Activated naive CD4-positive, alpha-beta T cell treated with anti-CD3 and anti-CD28 coated beads, Interleukin-2, amount 10 ng/mL, durations not matched to agents 7 days and 5 days (primary cell): Measurements from ENCODE around the gene ACTR10.

Experiments
- CTCF ChIA-PET: fragments of 350-600 bp; sonication (Branson Sonifier 250); formaldehyde crosslinking; loops from one replicate; lab custom pipeline; 2021; ENCODE audit warnings: antibody characterized with exemption; lab: Charles Lee
- DNase-seq: peaks from one replicate; pipeline ENCODE4 v3.0.0-alpha.2; 2020
- H3K27ac Mint-ChIP-seq: one replicate; pipeline ENCODE4 v1.8.0; 2021; ENCODE audit warnings: mild to moderate bottlenecking, moderate library complexity, mixed read lengths
- H3K27me3 Mint-ChIP-seq: one replicate; pipeline ENCODE4 v1.8.0; 2021; ENCODE audit warnings: mild to moderate bottlenecking, mixed read lengths
- H3K36me3 Mint-ChIP-seq: one replicate; pipeline ENCODE4 v1.8.0; 2021; ENCODE audit warnings: mixed read lengths
- H3K4me1 Mint-ChIP-seq: one replicate; pipeline ENCODE4 v1.8.0; 2021; ENCODE audit warnings: mixed read lengths
- H3K4me3 Mint-ChIP-seq: one replicate; pipeline ENCODE4 v1.8.0; 2021; ENCODE audit warnings: mild to moderate bottlenecking, moderate library complexity, mixed read lengths
- H3K9me3 Mint-ChIP-seq: one replicate; pipeline ENCODE4 v1.8.0; 2021; ENCODE audit warnings: mixed read lengths

Gene ACTR10

DNA sequence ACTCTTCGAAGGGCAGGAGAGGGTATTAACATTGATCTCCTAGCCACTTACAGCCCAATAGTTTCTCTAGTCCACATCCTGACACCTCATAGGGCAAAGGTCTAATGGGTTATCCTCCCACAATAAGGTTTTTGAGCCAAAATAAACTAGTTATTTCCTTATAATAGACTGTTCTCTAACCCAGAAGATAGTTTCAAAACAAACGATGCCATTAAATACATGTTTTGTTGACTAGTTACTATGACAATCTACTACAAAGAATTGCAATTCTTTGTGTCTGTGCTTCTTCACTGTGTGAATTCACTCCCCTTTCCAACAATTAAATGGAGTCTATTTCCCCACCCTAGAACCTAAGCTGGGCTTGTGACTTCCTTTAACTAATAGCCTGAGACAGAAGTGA lies 6.4 kb upstream of the ACTR10 start:
- no peak overlapping the region for H3K27ac Mint-ChIP-seq
- H3K4me1 Mint-ChIP-seq, result no peaks in the 10 kb centered on the region
- peaks cover 4% of the 10 kb centered on the region for H3K27me3 Mint-ChIP-seq
- CTCF ChIA-PET, result no interaction called here
- no peaks in the 10 kb centered on the region for H3K36me3 Mint-ChIP-seq
- DNase-seq, result no peak
- no peaks in the 10 kb centered on the region for H3K9me3 Mint-ChIP-seq
- no peak overlapping the region for H3K4me3 Mint-ChIP-seq

DNA sequence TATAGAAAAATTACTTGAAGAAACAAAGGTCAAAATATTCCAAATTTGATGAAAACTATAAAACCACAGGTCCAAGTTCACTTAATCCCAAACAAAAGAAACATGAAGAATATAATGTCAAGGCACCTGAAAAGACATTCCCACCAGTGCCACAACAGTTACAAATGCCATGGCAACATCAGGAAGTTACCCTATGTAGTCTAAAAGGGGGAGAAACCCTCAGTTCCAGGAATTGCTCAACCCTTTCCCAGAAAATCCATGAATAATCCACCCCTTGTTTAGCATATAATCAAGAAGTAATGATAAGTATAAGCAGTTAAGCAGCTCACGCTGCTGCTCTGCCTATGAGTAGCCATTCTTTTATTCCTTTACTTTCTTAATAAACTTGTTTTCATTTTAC lies 3.8 kb upstream of the ACTR10 start:
- CTCF ChIA-PET, result no interaction called here
- Mint-ChIP-seq H3K27ac (no peak overlapping the region), H3K4me3 (no peak overlapping the region), H3K4me1 (peaks cover 18% of the 10 kb centered on the region), H3K36me3 (no peaks in the 10 kb centered on the region), H3K27me3 (peaks cover 4% of the 10 kb centered on the region), H3K9me3 (no peaks in the 10 kb centered on the region)
- DNase-seq, result no peak

- H3K27ac Mint-ChIP-seq, result no peak overlapping the region
- CTCF ChIA-PET, result no interaction called here
- no peak for DNase-seq
- H3K9me3 Mint-ChIP-seq, result no peaks in the 10 kb centered on the region
- peaks cover 1% of the 10 kb centered on the region for H3K36me3 Mint-ChIP-seq
- H3K4me3 Mint-ChIP-seq, result no peak overlapping the region
- H3K4me1 Mint-ChIP-seq, result peaks cover 28% of the 10 kb centered on the region
- H3K27me3 Mint-ChIP-seq, result peaks cover 4% of the 10 kb centered on the region
Measured at GRCh38 chr14:58198086-58198485, 1.9 kb upstream of the ACTR10 start.

GRCh38 chr14:58200480-58200841 lies 512 bp downstream of the ACTR10 start:
- H3K4me3 Mint-ChIP-seq, result peak overlapping the region; percentile 94
- no peak for DNase-seq
- peaks cover 7% of the 10 kb centered on the region for H3K36me3 Mint-ChIP-seq
- H3K27me3 Mint-ChIP-seq, result peaks cover 3% of the 10 kb centered on the region
- CTCF ChIA-PET, result no interaction called here
- peaks cover 28% of the 10 kb centered on the region for H3K4me1 Mint-ChIP-seq
- H3K9me3 Mint-ChIP-seq, result no peaks in the 10 kb centered on the region
- H3K27ac Mint-ChIP-seq, result peak overlapping the region; percentile 96

DNA sequence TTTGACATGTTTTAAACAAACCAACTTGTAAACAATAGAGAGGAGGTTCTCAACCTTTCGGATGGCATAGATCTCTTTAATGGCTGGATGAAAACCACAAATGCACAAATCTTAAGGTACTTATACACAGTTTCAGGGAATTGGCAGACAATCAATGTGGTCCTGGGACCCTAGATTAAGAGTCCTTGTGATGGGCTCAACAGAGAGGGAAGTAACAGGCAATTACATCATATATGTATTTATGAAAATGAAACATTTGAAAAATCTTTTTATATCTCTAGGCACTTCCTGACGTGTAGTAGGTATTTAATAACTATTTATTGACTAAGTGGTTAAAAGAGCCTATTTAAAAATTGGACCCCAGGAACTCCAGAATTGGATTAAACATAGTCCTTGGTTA lies 897 bp downstream of the ACTR10 start:
- Mint-ChIP-seq H3K27ac (peak overlapping the region; percentile 96), H3K36me3 (peaks cover 7% of the 10 kb centered on the region), H3K4me3 (peak overlapping the region; percentile 94), H3K9me3 (no peaks in the 10 kb centered on the region), H3K4me1 (peaks cover 28% of the 10 kb centered on the region), H3K27me3 (no peaks in the 10 kb centered on the region)
- CTCF ChIA-PET, result no interaction called here
- DNase-seq, result no peak

- no peaks in the 10 kb centered on the region for H3K9me3 Mint-ChIP-seq
- peaks cover 28% of the 10 kb centered on the region for H3K36me3 Mint-ChIP-seq
- DNase-seq, result no peak
- H3K4me1 Mint-ChIP-seq, result no peaks in the 10 kb centered on the region
- CTCF ChIA-PET, result interaction anchor here (0.9 kb wide), 1 partner anchor 14 kb away, joined by 3 read pairs; no protein-coding TSS in a partner anchor
- H3K4me3 Mint-ChIP-seq, result no peak overlapping the region
- no peak overlapping the region for H3K27ac Mint-ChIP-seq
- no peaks in the 10 kb centered on the region for H3K27me3 Mint-ChIP-seq
Measured at GRCh38 chr14:58213176-58213575, 13.2 kb downstream of the ACTR10 start.

GRCh38 chr14:58215191-58215914 lies 15.4 kb downstream of the ACTR10 start:
- CTCF ChIA-PET, result no interaction called here
- Mint-ChIP-seq H3K27ac (no peak overlapping the region), H3K36me3 (peaks cover 26% of the 10 kb centered on the region), H3K27me3 (no peaks in the 10 kb centered on the region), H3K4me1 (no peaks in the 10 kb centered on the region), H3K4me3 (no peak overlapping the region), H3K9me3 (no peaks in the 10 kb centered on the region)
- DNase-seq, result no peak

GRCh38 chr14:58216544-58216943 lies 16.6 kb downstream of the ACTR10 start:
- Mint-ChIP-seq H3K4me3 (no peak overlapping the region), H3K36me3 (peaks cover 27% of the 10 kb centered on the region), H3K9me3 (no peaks in the 10 kb centered on the region), H3K4me1 (no peaks in the 10 kb centered on the region), H3K27me3 (no peaks in the 10 kb centered on the region), H3K27ac (no peak overlapping the region)
- CTCF ChIA-PET, result interaction anchor here (0.7 kb wide), 1 partner anchor 75 kb away, joined by 4 read pairs; no protein-coding TSS in a partner anchor
- no peak for DNase-seq

- H3K36me3 Mint-ChIP-seq, result peaks cover 12% of the 10 kb centered on the region
- H3K27me3 Mint-ChIP-seq, result no peaks in the 10 kb centered on the region
- CTCF ChIA-PET, result interaction anchor here (0.8 kb wide), 1 partner anchor 14 kb away, joined by 3 read pairs; no protein-coding TSS in a partner anchor
- no peaks in the 10 kb centered on the region for H3K9me3 Mint-ChIP-seq
- no peak overlapping the region for H3K4me3 Mint-ChIP-seq
- no peak for DNase-seq
- H3K27ac Mint-ChIP-seq, result peak overlapping the region; percentile 45
- H3K4me1 Mint-ChIP-seq, result no peaks in the 10 kb centered on the region
Measured at GRCh38 chr14:58227096-58227819, 27.3 kb downstream of the ACTR10 start.

- Mint-ChIP-seq H3K9me3 (no peaks in the 10 kb centered on the region), H3K36me3 (peaks cover 1% of the 10 kb centered on the region), H3K27me3 (no peaks in the 10 kb centered on the region), H3K4me3 (no peak overlapping the region), H3K4me1 (peaks cover 17% of the 10 kb centered on the region), H3K27ac (no peak overlapping the region)
- CTCF ChIA-PET, result no interaction called here
- DNase-seq, result no peak
Measured at GRCh38 chr14:58238252-58239243, 38.6 kb downstream of the ACTR10 start.

GRCh38 chr14:58239244-58240195 lies 39.6 kb downstream of the ACTR10 start:
- DNase-seq, result peak; percentile 84
- H3K27ac Mint-ChIP-seq, result no peak overlapping the region
- no peaks in the 10 kb centered on the region for H3K9me3 Mint-ChIP-seq
- no peak overlapping the region for H3K4me3 Mint-ChIP-seq
- H3K27me3 Mint-ChIP-seq, result peaks cover 1% of the 10 kb centered on the region
- CTCF ChIA-PET, result no interaction called here
- H3K4me1 Mint-ChIP-seq, result peaks cover 23% of the 10 kb centered on the region
- H3K36me3 Mint-ChIP-seq, result peaks cover 1% of the 10 kb centered on the region

DNA sequence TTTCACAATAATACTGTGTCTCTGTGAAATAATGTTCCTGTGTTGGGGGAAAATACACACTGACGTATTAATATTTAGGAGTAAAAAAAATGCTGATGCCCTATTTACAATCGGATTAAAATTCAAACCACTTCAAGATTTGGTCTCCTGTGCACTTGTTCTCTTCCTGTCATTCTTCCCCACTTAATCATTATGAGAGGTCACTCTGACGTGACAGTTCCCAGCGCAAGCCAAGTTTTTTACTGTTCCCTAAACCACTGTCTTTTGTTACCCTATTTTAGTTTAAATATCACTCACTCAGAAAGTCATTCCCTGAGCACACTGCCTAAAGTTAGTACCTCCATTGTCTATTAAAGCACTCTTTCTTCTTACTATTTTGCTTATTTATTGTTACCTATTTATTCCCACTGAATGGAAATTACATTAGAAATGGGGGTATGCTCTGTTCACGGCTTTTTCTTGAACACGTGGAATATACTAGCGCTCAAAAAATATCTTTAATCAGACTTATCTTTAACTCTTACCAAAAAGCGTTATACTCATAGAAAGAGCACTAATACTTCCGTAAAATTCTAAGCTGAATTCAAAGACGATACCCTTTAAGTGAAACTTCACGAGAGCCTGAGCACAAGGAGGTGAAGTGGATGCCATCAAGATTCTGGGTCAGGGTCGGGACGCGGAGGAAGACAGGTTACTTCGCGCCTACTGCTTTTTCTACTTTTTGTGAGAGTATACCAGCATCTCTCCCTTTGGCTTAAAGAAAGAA lies 44.0 kb downstream of the ACTR10 start:
- H3K27ac Mint-ChIP-seq, result peak overlapping the region; percentile 98
- CTCF ChIA-PET, result no interaction called here

More for the DNA sequence above, 44.0 kb downstream of the ACTR10 start:
- Mint-ChIP-seq H3K4me3 (peak overlapping the region; percentile 92), H3K4me1 (peaks cover 42% of the 10 kb centered on the region), H3K27me3 (peaks cover 4% of the 10 kb centered on the region), H3K36me3 (peaks cover 19% of the 10 kb centered on the region), H3K9me3 (no peaks in the 10 kb centered on the region)
- DNase-seq, result no peak
